Measurements from ENCODE around the gene RCAN1.
"Not testable (repeated sequence)": the region's sequence is repeated elsewhere in the genome, so short reads cannot be mapped to it uniquely, and the experiment has no call there.

Gene RCAN1

DNA sequence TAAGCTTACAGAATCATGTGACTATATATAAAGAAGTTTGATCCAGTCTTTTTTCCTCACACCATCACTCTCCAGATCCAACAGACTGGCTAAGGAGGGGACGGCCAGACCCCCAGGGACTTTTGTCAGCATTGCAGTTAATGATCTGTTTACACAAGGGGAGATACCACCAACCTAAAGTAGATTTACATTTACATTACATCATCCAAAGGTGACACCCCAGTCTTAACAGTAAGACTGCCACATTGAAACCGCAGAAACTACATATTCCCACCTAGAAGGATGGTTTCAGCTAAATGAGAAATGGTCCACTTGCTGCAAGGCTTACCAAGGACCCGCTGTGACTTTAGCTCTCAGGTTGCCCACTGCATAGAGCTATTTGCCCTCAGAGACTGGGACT is 3.4 kb downstream of the RCAN1 start (continued):
- TF ChIP-seq, protein P1, sequence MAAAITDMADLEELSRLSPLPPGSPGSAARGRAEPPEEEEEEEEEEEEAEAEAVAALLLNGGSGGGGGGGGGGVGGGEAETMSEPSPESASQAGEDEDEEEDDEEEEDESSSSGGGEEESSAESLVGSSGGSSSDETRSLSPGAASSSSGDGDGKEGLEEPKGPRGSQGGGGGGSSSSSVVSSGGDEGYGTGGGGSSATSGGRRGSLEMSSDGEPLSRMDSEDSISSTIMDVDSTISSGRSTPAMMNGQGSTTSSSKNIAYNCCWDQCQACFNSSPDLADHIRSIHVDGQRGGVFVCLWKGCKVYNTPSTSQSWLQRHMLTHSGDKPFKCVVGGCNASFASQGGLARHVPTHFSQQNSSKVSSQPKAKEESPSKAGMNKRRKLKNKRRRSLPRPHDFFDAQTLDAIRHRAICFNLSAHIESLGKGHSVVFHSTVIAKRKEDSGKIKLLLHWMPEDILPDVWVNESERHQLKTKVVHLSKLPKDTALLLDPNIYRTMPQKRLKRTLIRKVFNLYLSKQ (tag by site-specific recombination; IDR thresholded peaks at IDR 0.05; ENCODE audit: borderline replicate concordance): no peak
- TF ChIP-seq ZNF549 (tag by site-specific recombination; IDR thresholded peaks at IDR 0.05): no peak
- TF ChIP-seq MYNN (tag by site-specific recombination; IDR thresholded peaks at IDR 0.05; ENCODE audit: borderline replicate concordance): no peak
- no peak for TF ChIP-seq SETDB1 (IDR thresholded peaks at IDR 0.05; ENCODE audit: insufficient read length, low read length)
- no peak for TF ChIP-seq ZNF239 (tag by site-specific recombination; IDR thresholded peaks at IDR 0.05)
- TF ChIP-seq ZEB2 (tag by site-specific recombination; IDR thresholded peaks at IDR 0.05): 0 out of 2 replicates have a peak, but pooled peaks have one; percentile 19
- TF ChIP-seq ZBTB20 (tag by site-specific recombination; IDR thresholded peaks at IDR 0.05): no peak

DNA sequence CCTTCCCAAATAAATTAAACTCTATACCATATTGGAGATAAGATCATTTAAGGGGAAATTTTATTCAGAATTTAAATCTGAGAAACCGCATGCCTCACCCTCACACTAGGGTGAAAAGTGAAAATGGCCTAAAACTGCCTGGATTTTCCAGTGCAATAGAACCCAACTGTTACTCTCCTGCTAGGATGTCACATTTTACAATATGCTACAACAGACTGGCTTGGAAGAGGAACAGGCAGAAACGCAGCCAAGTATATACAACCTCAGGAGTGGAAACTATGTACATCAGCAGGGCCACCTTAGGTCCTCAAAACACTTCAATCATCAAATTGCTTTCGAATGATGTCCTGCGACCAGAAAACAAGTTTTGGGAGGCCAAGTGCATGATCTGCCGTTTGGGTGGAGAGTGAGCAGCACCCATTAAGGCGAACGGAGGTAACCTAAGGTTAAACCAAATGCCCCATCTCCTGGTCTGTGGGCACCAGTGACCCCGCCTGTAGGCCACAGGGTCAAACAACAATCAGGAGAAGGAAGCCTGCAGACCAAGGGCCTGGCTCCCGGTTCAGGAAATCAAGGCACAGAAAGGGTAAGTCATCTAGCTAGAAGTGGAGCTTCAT is 4.9 kb downstream of the RCAN1 start:
- POLR2A ChIA-PET: interaction anchor here (0.7 kb wide), 1 partner anchor 87 kb away, joined by 3 read pairs; no protein-coding TSS in a partner anchor

DNA sequence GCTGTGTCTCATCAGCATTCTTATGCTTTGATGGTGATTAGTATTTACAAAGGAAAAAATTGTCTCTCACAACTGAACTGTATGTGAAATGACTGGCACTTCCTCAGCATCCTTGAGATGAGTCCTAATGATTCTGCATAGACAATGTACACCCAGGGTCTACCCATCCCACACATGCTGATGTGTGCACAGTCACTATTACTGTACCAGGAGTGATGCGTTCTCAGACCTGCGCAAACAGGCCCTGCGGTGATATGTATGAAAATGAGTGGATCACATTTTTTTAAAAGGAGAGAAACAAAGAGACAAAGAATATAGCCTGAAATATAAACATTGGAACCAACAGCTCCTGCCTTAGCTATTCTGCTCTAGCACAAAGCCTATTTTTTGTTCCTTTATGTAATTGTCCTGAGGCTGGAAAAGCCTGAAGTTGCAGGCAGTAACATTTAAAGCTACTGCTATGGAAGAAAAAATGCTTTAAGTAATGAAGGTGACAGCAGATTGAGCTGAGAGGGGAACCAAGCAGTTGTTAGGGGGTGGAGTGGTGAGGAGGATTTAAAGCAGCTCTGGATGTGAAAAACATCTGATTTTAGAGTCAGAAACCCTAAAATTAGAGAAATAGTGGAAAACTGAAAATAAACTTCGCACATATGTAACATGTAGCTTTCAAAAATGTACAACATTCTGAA is 5.5 kb downstream of the RCAN1 start:
- ChIA-PET CTCF (interaction anchor here (1.1 to 4.6 kb wide), 4 partner anchors 7 to 247 kb away, joined by 4 to 40 read pairs (median 13); no protein-coding TSS in a partner anchor), POLR2A (interaction anchor here (0.7 kb wide), 1 partner anchor 87 kb away, joined by 3 read pairs; no protein-coding TSS in a partner anchor)
- no peaks in the 10 kb centered on the region for H3K9me3 ChIP-seq (ENCODE audit: control insufficient read depth, insufficient read depth, low read depth, low read length)
- H3K27ac ChIP-seq (ENCODE audit: extremely low read depth, low read depth, low read length): no peak overlapping the region
- TF ChIP-seq ZNF621 (tag by site-specific recombination; IDR thresholded peaks at IDR 0.05): no peak
- TF ChIP-seq, protein P2, sequence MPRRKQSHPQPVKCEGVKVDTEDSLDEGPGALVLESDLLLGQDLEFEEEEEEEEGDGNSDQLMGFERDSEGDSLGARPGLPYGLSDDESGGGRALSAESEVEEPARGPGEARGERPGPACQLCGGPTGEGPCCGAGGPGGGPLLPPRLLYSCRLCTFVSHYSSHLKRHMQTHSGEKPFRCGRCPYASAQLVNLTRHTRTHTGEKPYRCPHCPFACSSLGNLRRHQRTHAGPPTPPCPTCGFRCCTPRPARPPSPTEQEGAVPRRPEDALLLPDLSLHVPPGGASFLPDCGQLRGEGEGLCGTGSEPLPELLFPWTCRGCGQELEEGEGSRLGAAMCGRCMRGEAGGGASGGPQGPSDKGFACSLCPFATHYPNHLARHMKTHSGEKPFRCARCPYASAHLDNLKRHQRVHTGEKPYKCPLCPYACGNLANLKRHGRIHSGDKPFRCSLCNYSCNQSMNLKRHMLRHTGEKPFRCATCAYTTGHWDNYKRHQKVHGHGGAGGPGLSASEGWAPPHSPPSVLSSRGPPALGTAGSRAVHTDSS (tag by site-specific recombination; IDR thresholded peaks at IDR 0.05): no peak
- no peak for TF ChIP-seq ZNF394 (tag by site-specific recombination; IDR thresholded peaks at IDR 0.05; ENCODE audit: borderline replicate concordance)
- no peak for TF ChIP-seq BCL11B (tag by site-specific recombination; IDR thresholded peaks at IDR 0.05; ENCODE audit: low read depth)
- TF ChIP-seq ZNF843 (tag by site-specific recombination; IDR thresholded peaks at IDR 0.05): no peak
- TF ChIP-seq RBAK (tag by site-specific recombination; IDR thresholded peaks at IDR 0.05): no peak
- no peak for TF ChIP-seq ZNF555 (tag by site-specific recombination; conservative IDR thresholded peaks at IDR 0.05)
- TF ChIP-seq ZNF48 (tag by site-specific recombination; IDR thresholded peaks at IDR 0.05): no peak
- no peak for TF ChIP-seq ZNF274 (IDR thresholded peaks at IDR 0.05; ENCODE audit: low read length)
- no peak for TF ChIP-seq ZNF274 (tag by site-specific recombination; IDR thresholded peaks at IDR 0.05; ENCODE audit: borderline replicate concordance)
- no peaks in the 10 kb centered on the region for H3K36me3 ChIP-seq (ENCODE audit: control insufficient read depth in 2 of 2, insufficient read depth in 1 of 2, low read length in 2 of 2)
- H3K4me3 ChIP-seq (ENCODE audit: low read depth, low read length): no peak overlapping the region
- peaks cover 2% of the 10 kb centered on the region for H3K4me1 ChIP-seq (ENCODE audit: control insufficient read depth, insufficient read depth, low read length)

More for the DNA sequence above, 4.9 kb downstream of the RCAN1 start:
- Histone ChIP-seq H3K36me3 (ENCODE audit: control insufficient read depth in 2 of 2, insufficient read depth in 1 of 2, low read length in 2 of 2) (no peaks in the 10 kb centered on the region), H3K9me3 (ENCODE audit: control insufficient read depth, insufficient read depth, low read depth, low read length) (no peaks in the 10 kb centered on the region), H3K4me3 (ENCODE audit: low read depth, low read length) (no peak overlapping the region), H3K4me1 (ENCODE audit: control insufficient read depth, insufficient read depth, low read length) (peaks cover 2% of the 10 kb centered on the region), H3K27ac (ENCODE audit: extremely low read depth, low read depth, low read length) (no peak overlapping the region)
- CTCF ChIA-PET: interaction anchor here (0.5 to 4.6 kb wide), 10 partner anchors 8 to 1250 kb away, joined by 3 to 40 read pairs (median 4); no protein-coding TSS in a partner anchor
- TF ChIP-seq, protein P3, sequence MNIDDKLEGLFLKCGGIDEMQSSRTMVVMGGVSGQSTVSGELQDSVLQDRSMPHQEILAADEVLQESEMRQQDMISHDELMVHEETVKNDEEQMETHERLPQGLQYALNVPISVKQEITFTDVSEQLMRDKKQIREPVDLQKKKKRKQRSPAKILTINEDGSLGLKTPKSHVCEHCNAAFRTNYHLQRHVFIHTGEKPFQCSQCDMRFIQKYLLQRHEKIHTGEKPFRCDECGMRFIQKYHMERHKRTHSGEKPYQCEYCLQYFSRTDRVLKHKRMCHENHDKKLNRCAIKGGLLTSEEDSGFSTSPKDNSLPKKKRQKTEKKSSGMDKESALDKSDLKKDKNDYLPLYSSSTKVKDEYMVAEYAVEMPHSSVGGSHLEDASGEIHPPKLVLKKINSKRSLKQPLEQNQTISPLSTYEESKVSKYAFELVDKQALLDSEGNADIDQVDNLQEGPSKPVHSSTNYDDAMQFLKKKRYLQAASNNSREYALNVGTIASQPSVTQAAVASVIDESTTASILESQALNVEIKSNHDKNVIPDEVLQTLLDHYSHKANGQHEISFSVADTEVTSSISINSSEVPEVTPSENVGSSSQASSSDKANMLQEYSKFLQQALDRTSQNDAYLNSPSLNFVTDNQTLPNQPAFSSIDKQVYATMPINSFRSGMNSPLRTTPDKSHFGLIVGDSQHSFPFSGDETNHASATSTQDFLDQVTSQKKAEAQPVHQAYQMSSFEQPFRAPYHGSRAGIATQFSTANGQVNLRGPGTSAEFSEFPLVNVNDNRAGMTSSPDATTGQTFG (tag by site-specific recombination; IDR thresholded peaks at IDR 0.05; ENCODE audit: borderline replicate concordance): no peak
- TF ChIP-seq ZNF571 (tag by site-specific recombination; IDR thresholded peaks at IDR 0.05): no peak
- TF ChIP-seq, protein P4, sequence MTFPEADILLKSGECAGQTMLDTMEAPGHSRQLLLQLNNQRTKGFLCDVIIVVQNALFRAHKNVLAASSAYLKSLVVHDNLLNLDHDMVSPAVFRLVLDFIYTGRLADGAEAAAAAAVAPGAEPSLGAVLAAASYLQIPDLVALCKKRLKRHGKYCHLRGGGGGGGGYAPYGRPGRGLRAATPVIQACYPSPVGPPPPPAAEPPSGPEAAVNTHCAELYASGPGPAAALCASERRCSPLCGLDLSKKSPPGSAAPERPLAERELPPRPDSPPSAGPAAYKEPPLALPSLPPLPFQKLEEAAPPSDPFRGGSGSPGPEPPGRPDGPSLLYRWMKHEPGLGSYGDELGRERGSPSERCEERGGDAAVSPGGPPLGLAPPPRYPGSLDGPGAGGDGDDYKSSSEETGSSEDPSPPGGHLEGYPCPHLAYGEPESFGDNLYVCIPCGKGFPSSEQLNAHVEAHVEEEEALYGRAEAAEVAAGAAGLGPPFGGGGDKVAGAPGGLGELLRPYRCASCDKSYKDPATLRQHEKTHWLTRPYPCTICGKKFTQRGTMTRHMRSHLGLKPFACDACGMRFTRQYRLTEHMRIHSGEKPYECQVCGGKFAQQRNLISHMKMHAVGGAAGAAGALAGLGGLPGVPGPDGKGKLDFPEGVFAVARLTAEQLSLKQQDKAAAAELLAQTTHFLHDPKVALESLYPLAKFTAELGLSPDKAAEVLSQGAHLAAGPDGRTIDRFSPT (tag by site-specific recombination; IDR thresholded peaks at IDR 0.05): no peak
- no peak for TF ChIP-seq ZNF2 (tag by site-specific recombination; IDR thresholded peaks at IDR 0.05)

DNA sequence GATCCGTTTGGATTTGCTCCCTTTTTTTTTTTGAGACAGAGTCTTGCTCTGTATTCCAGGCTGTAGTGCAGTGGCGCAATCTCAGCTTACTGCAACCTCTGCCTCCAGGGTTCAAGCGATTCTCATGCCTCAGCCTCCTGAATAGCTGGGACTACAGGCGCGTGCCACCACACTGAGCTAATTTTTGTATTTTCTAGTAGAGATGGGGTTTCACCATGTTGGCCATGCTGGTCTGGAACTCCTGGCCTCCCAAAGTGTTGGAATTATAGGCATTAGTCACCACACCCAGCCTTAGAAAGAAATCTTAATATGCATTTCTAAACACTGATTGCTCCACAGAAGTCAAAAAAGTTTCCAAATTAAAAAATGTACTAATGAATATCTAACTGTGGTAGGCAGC is 7.5 kb downstream of the RCAN1 start:
- H3K36me3 ChIP-seq (ENCODE audit: control insufficient read depth in 2 of 2, insufficient read depth in 1 of 2, low read length in 2 of 2); H3K4me3 ChIP-seq (ENCODE audit: low read depth, low read length); H3K9me3 ChIP-seq (ENCODE audit: control insufficient read depth, insufficient read depth, low read depth, low read length); POLR2A ChIA-PET; H3K27ac ChIP-seq (ENCODE audit: extremely low read depth, low read depth, low read length); H3K4me1 ChIP-seq (ENCODE audit: control insufficient read depth, insufficient read depth, low read length): not testable (repeated sequence)
- CTCF ChIA-PET: interaction anchor here (0.6 to 1.4 kb wide), 3 partner anchors 82 to 684 kb away, joined by 3 to 4 read pairs (median 3); no protein-coding TSS in a partner anchor
